GM21423 (cell line): Measurements from ENCODE around the gene GRAMD1B.

Experiments used
- ATAC-seq: cut with Tn5 transposase; IDR thresholded peaks from one replicate; pipeline ENCODE4 v1.9.1; 2021; ENCODE audit warnings: mild to moderate bottlenecking, moderate library complexity; ENCODE audit not compliant: unreplicated experiment

The GRAMD1B gene

GRCh38 chr11:123581651-123582399 is 151.8 kb downstream of the GRAMD1B start:
- ATAC-seq = no peak

DNA sequence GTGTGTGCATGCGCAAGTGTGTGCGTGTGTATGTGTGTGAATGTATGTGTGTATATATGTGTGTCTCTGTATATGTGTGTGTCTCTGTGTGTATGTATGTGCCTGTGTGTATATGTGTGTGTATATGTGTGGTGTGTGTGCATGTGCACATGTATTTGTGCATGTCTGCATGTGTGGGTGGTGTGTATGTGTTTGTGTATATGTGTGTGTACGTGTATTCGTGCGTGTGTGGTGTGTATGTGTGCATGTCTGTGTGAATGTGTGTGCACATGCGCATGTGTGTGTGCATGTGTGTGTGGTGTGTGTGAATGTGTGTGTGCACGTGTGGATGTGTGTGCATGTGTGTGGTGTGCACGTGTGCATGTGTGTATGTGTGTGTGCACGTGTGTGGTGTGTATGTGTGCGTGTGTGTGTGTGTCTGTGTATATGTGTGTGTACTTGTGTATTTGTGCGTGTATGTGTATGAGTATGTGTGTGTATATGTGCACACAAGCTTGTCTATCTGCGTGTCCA is 153.0 kb downstream of the GRAMD1B start:
- no peak for ATAC-seq

DNA sequence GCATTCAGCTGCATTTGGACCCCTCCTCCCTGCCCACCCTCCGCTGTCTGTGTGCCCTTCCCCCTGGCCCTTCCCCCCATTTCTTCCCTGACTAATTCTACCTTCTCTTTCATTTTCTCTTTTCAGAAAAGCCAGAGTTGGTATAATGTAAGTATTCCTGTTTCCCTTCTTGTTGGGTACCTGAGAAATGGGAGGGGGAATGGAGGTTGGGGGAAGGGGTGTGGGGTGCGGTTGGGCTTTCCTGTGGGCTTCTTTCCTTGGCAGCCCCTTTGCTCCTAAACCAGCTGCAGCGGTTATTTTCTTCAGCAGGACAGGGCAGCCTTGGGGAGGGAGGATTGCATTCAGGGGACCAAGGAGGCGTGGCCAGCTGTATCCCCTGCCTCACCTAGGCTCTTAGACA is 154.1 kb downstream of the GRAMD1B start:
- no peak for ATAC-seq

GRCh38 chr11:123584737-123585136 is 154.7 kb downstream of the GRAMD1B start:
- no peak for ATAC-seq

DNA sequence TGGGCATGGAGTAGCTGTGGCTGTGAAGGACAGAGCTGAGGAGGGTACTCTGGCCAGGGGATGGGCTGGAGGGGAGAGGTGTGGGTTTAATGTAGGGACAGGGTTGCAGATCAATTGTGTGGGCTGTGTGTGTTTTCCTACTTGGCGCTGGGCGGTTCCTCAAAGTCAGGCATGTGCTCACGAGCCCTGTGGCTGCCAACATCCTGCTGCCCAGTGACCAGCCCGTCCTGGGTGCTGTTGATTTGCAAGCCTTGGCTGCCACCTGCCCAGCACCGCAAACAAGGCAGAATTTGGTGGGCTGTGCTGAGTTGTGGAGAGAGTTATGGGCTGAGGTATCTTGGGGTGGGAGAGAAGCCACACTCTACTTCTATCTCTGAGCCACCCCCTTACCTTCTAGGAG is 155.1 kb downstream of the GRAMD1B start:
- no peak for ATAC-seq

GRCh38 chr11:123585706-123586105 is 155.6 kb downstream of the GRAMD1B start:
- no peak for ATAC-seq

- ATAC-seq = no peak
These were observed 156.5 kb downstream of the GRAMD1B start for GRCh38 chr11:123586568-123586967.

GRCh38 chr11:123587044-123587443 is 157.0 kb downstream of the GRAMD1B start:
- no peak for ATAC-seq

DNA sequence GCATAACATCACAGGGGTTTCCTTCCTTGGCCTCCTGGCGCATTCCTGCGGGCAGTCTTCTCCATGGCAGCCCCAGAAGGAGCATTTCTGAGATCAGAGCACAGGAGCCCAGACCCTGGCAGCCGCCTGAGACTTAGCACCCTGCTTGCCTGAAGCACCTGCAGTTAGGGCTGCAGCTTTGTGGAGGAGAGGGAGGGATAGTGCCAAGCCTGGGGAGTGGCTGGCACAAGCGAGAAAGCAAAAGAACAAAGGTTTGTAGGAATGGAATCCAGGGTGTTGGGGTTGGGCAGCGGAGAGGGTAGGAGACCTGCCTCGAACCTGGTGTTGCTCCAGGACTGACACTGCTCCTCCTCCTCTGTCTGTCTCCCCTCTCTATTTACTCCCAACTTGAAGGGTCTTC is 157.5 kb downstream of the GRAMD1B start:
- ATAC-seq = no peak

DNA sequence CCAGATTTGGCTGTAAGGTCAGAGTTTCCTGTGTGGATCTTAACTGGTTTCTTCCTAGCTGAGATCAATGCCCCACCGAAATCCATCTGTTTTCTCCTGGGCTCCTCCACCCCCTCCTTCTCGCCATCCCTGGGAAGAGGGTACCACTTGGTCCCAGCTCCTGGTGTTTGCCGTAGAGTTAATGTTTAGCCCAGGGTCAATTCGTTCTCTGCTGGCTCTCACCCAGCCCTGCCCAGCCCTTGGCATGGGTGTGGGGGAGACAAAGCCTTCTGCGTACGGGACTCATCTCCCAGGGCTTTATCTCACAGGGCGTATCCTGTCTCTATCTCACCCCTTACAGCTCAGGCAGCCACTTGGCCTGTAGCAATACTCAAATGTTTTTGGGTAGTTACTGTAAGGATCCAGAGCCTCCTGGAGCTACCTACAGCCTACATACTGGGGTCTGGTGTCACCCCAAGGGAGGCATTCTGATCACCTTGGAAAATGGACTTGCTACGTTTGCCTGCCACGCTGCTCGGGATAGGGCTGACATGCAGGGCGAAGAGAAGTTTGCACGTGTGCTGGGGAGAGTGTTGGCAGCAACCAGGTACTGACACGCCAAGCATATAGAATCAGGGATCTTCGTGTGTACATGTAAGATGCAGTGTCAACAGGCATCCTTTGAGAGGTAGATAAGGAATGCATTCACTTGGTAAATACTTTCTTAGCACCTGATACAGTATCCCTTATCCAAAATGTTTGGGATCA is 158.2 kb downstream of the GRAMD1B start:
- no peak for ATAC-seq

GRCh38 chr11:123588864-123589262 is 158.8 kb downstream of the GRAMD1B start:
- ATAC-seq = no peak

GRCh38 chr11:123590296-123590912 is 160.3 kb downstream of the GRAMD1B start:
- no peak for ATAC-seq

DNA sequence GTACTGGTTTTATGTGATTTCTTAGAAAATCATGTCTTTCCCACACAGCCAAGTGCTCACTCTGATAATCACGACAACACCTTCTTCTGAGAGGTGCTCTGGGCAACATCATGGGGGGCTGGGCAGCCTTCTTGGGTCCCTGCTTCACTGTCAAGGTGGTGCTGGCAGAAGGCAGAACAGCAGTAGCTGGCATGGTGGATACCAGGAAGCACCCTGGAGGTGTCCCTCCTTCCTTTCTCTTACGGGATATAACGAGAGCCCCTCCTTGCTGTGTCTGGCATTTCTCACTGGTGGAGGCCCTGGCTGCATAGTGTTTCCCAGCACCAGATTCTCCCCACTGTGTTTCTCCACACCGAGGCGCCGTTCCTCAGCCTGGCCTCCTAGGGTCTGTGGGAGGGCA is 163.5 kb downstream of the GRAMD1B start:
- ATAC-seq = no peak

DNA sequence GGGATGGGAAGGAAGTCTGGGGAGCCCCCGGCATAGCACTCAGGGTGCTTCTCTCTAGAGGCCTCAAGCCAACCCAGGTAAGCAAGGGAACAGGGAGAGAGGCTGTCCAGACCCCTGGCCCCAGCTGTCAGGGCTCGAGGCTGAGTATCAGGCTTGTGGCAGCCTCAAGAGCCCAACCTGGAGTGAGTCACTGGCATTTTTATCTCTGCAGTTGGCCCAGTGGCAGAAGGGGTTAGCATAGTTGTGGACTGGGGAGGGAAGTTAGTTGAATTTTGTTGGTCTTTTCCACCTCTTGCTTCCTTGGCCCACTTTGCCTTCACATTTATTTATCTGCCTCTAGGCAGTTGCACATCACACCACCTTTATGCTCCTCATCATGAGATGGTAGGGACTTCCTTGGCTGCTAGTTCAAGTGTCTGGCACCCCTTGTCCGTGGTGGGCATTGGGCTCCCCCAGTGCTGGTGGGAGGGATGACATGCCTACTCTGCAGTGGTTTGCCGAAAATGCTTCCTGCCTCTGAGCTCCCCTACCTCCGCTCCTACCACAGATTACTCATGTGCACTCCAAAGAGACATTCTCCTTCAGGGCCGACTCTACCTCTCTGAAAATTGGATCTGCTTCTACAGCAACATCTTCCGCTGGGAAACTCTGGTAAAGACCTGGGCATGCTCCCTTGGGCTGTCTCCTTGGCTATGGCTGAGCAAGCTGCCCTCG is 164.3 kb downstream of the GRAMD1B start:
- ATAC-seq = no peak

DNA sequence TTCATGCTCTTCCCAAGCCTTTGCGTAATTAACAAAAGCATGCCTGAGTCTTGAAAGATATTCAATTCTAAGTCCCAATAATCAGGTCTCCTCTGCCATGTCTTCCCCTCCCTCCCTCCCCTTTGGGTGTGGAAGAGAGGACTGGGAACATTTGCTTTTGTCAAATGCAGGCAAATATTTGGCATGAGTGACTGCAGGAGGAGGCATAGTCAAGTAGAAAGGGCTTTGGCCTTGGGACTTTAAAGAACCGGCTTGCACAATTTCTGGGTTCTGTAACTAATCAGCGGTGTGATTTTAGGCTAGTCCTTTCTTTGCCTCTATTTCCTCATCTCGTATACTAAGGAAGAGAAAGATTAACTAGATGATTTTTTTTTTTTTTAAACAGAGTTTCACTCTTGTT is 164.9 kb downstream of the GRAMD1B start:
- no peak for ATAC-seq

DNA sequence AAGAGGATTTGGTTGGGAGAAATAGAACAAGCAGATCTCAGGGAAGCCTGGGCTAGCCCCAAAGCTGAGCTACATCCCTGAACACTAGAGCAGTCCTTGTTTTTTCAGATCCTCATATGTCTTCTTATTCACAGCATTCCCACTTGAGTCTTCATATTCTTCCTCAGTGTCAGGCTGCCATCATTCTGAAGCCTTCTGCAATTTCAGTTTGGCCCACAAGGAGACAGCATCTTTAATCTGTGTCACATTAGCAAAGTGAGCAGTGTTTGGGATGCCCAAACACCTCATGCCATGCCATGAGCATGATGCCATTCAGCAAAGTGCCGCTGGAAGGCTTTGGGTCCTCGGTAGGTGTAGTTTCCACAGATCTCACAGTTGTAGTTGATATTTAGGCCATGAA is 167.8 kb downstream of the GRAMD1B start:
- ATAC-seq = no peak

DNA sequence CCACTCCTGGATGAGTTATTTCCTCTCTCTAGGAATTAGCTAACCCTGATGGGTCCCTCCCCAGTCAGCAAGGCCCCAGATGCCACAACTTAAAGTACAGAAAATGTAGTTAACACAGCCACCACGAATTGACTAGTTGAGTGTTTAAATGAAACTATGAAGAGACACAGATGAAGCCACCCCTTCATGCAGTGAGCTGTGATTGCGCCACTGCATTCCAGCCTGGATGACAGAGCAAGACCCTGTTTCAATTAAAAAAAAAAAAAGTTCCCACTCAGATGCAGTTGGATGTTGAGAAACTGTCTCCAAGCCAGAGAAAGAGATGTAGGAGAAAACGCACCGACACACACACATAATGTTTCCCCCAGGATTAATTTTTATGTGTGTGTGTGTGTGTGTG is 171.1 kb downstream of the GRAMD1B start:
- no peak for ATAC-seq

- ATAC-seq = no peak
These were observed 171.7 kb downstream of the GRAMD1B start for GRCh38 chr11:123601743-123602142.

- no peak for ATAC-seq
These were observed 173.6 kb downstream of the GRAMD1B start for GRCh38 chr11:123603666-123604065.

- ATAC-seq = no peak
These were observed 177.7 kb downstream of the GRAMD1B start for GRCh38 chr11:123607781-123608180.

DNA sequence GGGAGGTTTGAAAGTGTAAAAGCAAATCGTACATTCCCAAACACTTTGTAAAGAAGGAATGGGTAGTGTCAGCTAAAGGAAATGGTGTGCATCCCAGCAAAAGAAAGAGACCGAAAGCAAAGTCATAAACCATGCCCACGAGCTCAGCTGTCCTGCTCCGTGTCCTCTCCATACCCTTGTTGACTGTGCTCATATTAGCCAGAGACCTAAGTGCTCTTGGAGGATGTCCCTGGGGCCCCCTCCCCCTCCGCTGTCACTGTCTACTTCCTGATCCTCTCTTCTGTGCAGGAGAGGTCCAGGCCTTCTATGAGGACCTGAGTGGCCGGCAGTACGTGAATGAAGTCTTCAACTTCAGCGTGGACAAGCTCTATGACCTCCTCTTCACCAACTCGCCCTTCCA is 178.3 kb downstream of the GRAMD1B start:
- no peak for ATAC-seq
